ENCODE data around the gene RAB34.

GRCh38 chr17:28702026-28702751 is 15.5 kb downstream of the RAB34 start:
- TF ChIP-seq ZC3H10 (CRISPR knock-in tag; IDR thresholded peaks at IDR 0.05) (no peak), ZFP30 (CRISPR knock-in tag; IDR thresholded peaks at IDR 0.05) (no peak), RARB (CRISPR knock-in tag; IDR thresholded peaks at IDR 0.05) (no peak), SNAI2 (CRISPR knock-in tag; IDR thresholded peaks at IDR 0.05) (no peak), TOX (CRISPR knock-in tag; IDR thresholded peaks at IDR 0.05; ENCODE audit: borderline replicate concordance) (no peak), BACH2 (CRISPR knock-in tag; IDR thresholded peaks at IDR 0.05; ENCODE audit: borderline replicate concordance) (no peak)
- TF ChIP-seq, protein P1, sequence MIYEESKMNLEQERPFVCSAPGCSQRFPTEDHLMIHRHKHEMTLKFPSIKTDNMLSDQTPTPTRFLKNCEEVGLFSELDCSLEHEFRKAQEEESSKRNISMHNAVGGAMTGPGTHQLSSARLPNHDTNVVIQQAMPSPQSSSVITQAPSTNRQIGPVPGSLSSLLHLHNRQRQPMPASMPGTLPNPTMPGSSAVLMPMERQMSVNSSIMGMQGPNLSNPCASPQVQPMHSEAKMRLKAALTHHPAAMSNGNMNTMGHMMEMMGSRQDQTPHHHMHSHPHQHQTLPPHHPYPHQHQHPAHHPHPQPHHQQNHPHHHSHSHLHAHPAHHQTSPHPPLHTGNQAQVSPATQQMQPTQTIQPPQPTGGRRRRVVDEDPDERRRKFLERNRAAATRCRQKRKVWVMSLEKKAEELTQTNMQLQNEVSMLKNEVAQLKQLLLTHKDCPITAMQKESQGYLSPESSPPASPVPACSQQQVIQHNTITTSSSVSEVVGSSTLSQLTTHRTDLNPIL (CRISPR knock-in tag; IDR thresholded peaks at IDR 0.05; ENCODE audit: low read depth), result no peak
- TF ChIP-seq, protein P2, sequence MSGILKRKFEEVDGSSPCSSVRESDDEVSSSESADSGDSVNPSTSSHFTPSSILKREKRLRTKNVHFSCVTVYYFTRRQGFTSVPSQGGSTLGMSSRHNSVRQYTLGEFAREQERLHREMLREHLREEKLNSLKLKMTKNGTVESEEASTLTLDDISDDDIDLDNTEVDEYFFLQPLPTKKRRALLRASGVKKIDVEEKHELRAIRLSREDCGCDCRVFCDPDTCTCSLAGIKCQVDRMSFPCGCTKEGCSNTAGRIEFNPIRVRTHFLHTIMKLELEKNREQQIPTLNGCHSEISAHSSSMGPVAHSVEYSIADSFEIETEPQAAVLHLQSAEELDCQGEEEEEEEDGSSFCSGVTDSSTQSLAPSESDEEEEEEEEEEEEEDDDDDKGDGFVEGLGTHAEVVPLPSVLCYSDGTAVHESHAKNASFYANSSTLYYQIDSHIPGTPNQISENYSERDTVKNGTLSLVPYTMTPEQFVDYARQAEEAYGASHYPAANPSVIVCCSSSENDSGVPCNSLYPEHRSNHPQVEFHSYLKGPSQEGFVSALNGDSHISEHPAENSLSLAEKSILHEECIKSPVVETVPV (CRISPR knock-in tag; IDR thresholded peaks at IDR 0.05), result no peak
- TF ChIP-seq, protein P3, sequence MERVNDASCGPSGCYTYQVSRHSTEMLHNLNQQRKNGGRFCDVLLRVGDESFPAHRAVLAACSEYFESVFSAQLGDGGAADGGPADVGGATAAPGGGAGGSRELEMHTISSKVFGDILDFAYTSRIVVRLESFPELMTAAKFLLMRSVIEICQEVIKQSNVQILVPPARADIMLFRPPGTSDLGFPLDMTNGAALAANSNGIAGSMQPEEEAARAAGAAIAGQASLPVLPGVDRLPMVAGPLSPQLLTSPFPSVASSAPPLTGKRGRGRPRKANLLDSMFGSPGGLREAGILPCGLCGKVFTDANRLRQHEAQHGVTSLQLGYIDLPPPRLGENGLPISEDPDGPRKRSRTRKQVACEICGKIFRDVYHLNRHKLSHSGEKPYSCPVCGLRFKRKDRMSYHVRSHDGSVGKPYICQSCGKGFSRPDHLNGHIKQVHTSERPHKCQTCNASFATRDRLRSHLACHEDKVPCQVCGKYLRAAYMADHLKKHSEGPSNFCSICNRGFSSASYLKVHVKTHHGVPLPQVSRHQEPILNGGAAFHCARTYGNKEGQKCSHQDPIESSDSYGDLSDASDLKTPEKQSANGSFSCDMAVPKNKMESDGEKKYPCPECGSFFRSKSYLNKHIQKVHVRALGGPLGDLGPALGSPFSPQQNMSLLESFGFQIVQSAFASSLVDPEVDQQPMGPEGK (CRISPR knock-in tag; IDR thresholded peaks at IDR 0.05; ENCODE audit: borderline replicate concordance), result no peak

Data from SK-N-SH treated with all-trans-retinoic acid at 6 μM for 48 hours (cell line).